Karpas-422 (cell line): ENCODE results near the gene ASCC3. TPM values are rescaled to one million over a fixed set of nuclear protein-coding genes. Genes with fewer than 3 reads are reported as not detected.

ENCODE experiments used
- DNase-seq: peaks from one replicate; pipeline ENCODE4 v3.0.0-alpha.2; 2015
- H2AFZ ChIP-seq: fragments of 200-600 bp; sonication (generic); 2 replicates; pipeline ENCODE4 v1.6.1; 2014; ENCODE audit warnings: antibody characterized with exemption, low read length, mixed read lengths
- H3K27ac ChIP-seq: fragments of 200-600 bp; sonication (generic); 2 replicates; pipeline ENCODE4 v1.5.1; 2014; ENCODE audit warnings: mild to moderate bottlenecking, low read length, moderate library complexity
- H3K27me3 ChIP-seq: fragments of 200-600 bp; sonication (generic); 2 replicates; pipeline ENCODE4 v1.6.1; 2014; ENCODE audit warnings: low read length, mixed read lengths
- H3K36me3 ChIP-seq: fragments of 200-600 bp; sonication (generic); 2 replicates; pipeline ENCODE4 v1.6.1; 2014; ENCODE audit warnings: low read length, mixed read lengths; ENCODE audit not compliant: insufficient read depth
- H3K4me1 ChIP-seq: fragments of 200-600 bp; sonication (generic); 2 replicates; pipeline ENCODE4 v1.6.1; 2014; ENCODE audit warnings: mild to moderate bottlenecking, low read length, mixed read lengths
- H3K4me2 ChIP-seq: fragments of 200-600 bp; sonication (generic); 2 replicates; pipeline ENCODE4 v1.6.1; 2014; ENCODE audit warnings: low read length, low read depth, mild to moderate bottlenecking; ENCODE audit not compliant: poor library complexity, severe bottlenecking
- H3K4me3 ChIP-seq: fragments of 200-600 bp; sonication (generic); 2 replicates; pipeline ENCODE4 v1.5.1; 2014; ENCODE audit warnings: mild to moderate bottlenecking, antibody characterized with exemption, low read length, mixed read lengths
- H3K79me2 ChIP-seq: fragments of 200-600 bp; sonication (generic); 2 replicates; pipeline ENCODE4 v1.6.1; 2014; ENCODE audit warnings: mild to moderate bottlenecking, low read length, mixed read lengths
- H3K9ac ChIP-seq: fragments of 200-600 bp; sonication (generic); 2 replicates; pipeline ENCODE4 v1.6.0; 2014; ENCODE audit warnings: low read length
- H3K9me2 ChIP-seq: fragments of 200-600 bp; sonication (generic), shearing (Covaris generic); replicated peaks from 2 replicates; pipeline ENCODE4 v1.6.0; 2014; ENCODE audit warnings: mild to moderate bottlenecking, low read length, moderate library complexity; ENCODE audit not compliant: insufficient read depth
- H3K9me3 ChIP-seq: fragments of 300-700, 200-600 bp; sonication (generic); 2 replicates; pipeline ENCODE4 v1.6.1; 2014; ENCODE audit warnings: low read length, mixed read lengths
- H4K20me1 ChIP-seq: fragments of 200-600 bp; sonication (generic); 2 replicates; pipeline ENCODE4 v1.6.1; 2014; ENCODE audit warnings: mild to moderate bottlenecking, antibody characterized with exemption, low read length, low read depth; ENCODE audit not compliant: insufficient read depth
- total RNA-seq: library from RNA; depleted of rRNA; stranded (reverse); fragments of >200 nt; shearing (Covaris generic); gene quantifications from 2 replicates; pipeline ENCODE4 v1.2.3, GENCODE V29; 2014; ENCODE audit warnings: low replicate concordance

Gene ASCC3
- total RNA-seq, 1 experiment from 2014 or later: 56.2 TPM

- no peak for DNase-seq
Observed at GRCh38 chr6:100468016-100468622, 413.0 kb downstream of the ASCC3 start.

GRCh38 chr6:100467129-100468015 is 413.8 kb downstream of the ASCC3 start:
- no peaks in the 10 kb centered on the region for H3K27me3 ChIP-seq
- H3K4me1 ChIP-seq: no peaks in the 10 kb centered on the region
- H4K20me1 ChIP-seq: no peaks in the 10 kb centered on the region
- H3K9me2 ChIP-seq: no peaks in the 10 kb centered on the region
- H3K9me3 ChIP-seq: no peaks in the 10 kb centered on the region
- no peak overlapping the region for H3K9ac ChIP-seq
- H3K79me2 ChIP-seq: no peaks in the 10 kb centered on the region
- H3K4me2 ChIP-seq: no peak overlapping the region
- no peak overlapping the region for H3K27ac ChIP-seq
- H3K36me3 ChIP-seq: no peaks in the 10 kb centered on the region
- no peak overlapping the region for H3K4me3 ChIP-seq
- DNase-seq: no peak
- H2AFZ ChIP-seq: no peak overlapping the region

More at GRCh38 chr6:100468016-100468622, 413.0 kb downstream of the ASCC3 start:
- Histone ChIP-seq H3K4me2 (no peak overlapping the region), H3K9ac (no peak overlapping the region), H3K9me2 (no peaks in the 10 kb centered on the region), H3K9me3 (no peaks in the 10 kb centered on the region), H3K27me3 (no peaks in the 10 kb centered on the region), H2AFZ (no peak overlapping the region), H3K4me3 (no peak overlapping the region), H3K27ac (no peak overlapping the region), H4K20me1 (no peaks in the 10 kb centered on the region), H3K4me1 (no peaks in the 10 kb centered on the region), H3K79me2 (no peaks in the 10 kb centered on the region), H3K36me3 (no peaks in the 10 kb centered on the region)

- no peak overlapping the region for H3K4me3 ChIP-seq
- H3K27ac ChIP-seq: no peak overlapping the region
- no peak overlapping the region for H3K9ac ChIP-seq
- no peaks in the 10 kb centered on the region for H3K36me3 ChIP-seq
- no peak overlapping the region for H2AFZ ChIP-seq
- no peaks in the 10 kb centered on the region for H3K4me1 ChIP-seq
- no peak overlapping the region for H3K4me2 ChIP-seq
- H3K27me3 ChIP-seq: no peaks in the 10 kb centered on the region
- DNase-seq: no peak
- no peaks in the 10 kb centered on the region for H3K9me3 ChIP-seq
- no peaks in the 10 kb centered on the region for H4K20me1 ChIP-seq
- no peaks in the 10 kb centered on the region for H3K79me2 ChIP-seq
- no peaks in the 10 kb centered on the region for H3K9me2 ChIP-seq
Observed at GRCh38 chr6:100466410-100467128, 414.6 kb downstream of the ASCC3 start.

- DNase-seq: no peak
- no peak overlapping the region for H2AFZ ChIP-seq
- H3K9ac ChIP-seq: no peak overlapping the region
- H3K9me2 ChIP-seq: no peaks in the 10 kb centered on the region
- no peaks in the 10 kb centered on the region for H3K27me3 ChIP-seq
- no peaks in the 10 kb centered on the region for H3K79me2 ChIP-seq
- no peak overlapping the region for H3K27ac ChIP-seq
- no peaks in the 10 kb centered on the region for H4K20me1 ChIP-seq
- no peak overlapping the region for H3K4me2 ChIP-seq
- H3K4me1 ChIP-seq: no peaks in the 10 kb centered on the region
- H3K36me3 ChIP-seq: no peaks in the 10 kb centered on the region
- H3K9me3 ChIP-seq: no peaks in the 10 kb centered on the region
- no peak overlapping the region for H3K4me3 ChIP-seq
Observed at GRCh38 chr6:100465701-100466409, 415.3 kb downstream of the ASCC3 start.

GRCh38 chr6:100464903-100465700 is 416.0 kb downstream of the ASCC3 start, which contains the start of gene SIM1:
TSS of gene SIM1 (minus strand) at chr6:100464921. CDS start at chr6:100463468, 1,453 bp downstream.
- Histone ChIP-seq H3K79me2 (no peaks in the 10 kb centered on the region), H2AFZ (no peak within 1 kb of the TSS), H3K9me3 (no peaks in the 10 kb centered on the region), H3K36me3 (no peaks in the 10 kb centered on the region), H3K9ac (no peak within 1 kb of the TSS), H3K4me2 (no peak within 1 kb of the TSS), H3K4me1 (no peaks in the 10 kb centered on the region), H3K9me2 (no peaks in the 10 kb centered on the region), H3K27me3 (no peaks in the 10 kb centered on the region), H3K27ac (no peak within 1 kb of the TSS), H4K20me1 (no peaks in the 10 kb centered on the region), H3K4me3 (no peak within 1 kb of the TSS)
- no peak for DNase-seq

GRCh38 chr6:100464162-100464851 is 416.8 kb downstream of the ASCC3 start:
- no peak for DNase-seq
- H3K9ac ChIP-seq: no peak overlapping the region
- no peaks in the 10 kb centered on the region for H3K36me3 ChIP-seq
- no peak overlapping the region for H2AFZ ChIP-seq
- H3K9me2 ChIP-seq: no peaks in the 10 kb centered on the region
- no peaks in the 10 kb centered on the region for H3K9me3 ChIP-seq
- no peaks in the 10 kb centered on the region for H3K27me3 ChIP-seq
- H3K4me3 ChIP-seq: no peak overlapping the region
- no peaks in the 10 kb centered on the region for H3K4me1 ChIP-seq
- H3K4me2 ChIP-seq: no peak overlapping the region
- no peaks in the 10 kb centered on the region for H3K79me2 ChIP-seq
- H4K20me1 ChIP-seq: no peaks in the 10 kb centered on the region
- no peak overlapping the region for H3K27ac ChIP-seq

- Histone ChIP-seq H3K9ac (no peak overlapping the region), H3K4me3 (no peak overlapping the region), H3K27ac (no peak overlapping the region), H3K79me2 (no peaks in the 10 kb centered on the region), H3K27me3 (no peaks in the 10 kb centered on the region), H2AFZ (no peak overlapping the region), H3K36me3 (no peaks in the 10 kb centered on the region), H3K9me3 (no peaks in the 10 kb centered on the region), H3K4me1 (no peaks in the 10 kb centered on the region), H3K4me2 (no peak overlapping the region), H3K9me2 (no peaks in the 10 kb centered on the region), H4K20me1 (no peaks in the 10 kb centered on the region)
- no peak for DNase-seq
Observed at GRCh38 chr6:100463630-100464161, 417.4 kb downstream of the ASCC3 start.
